NCI-H128 (cell line): ENCODE results near the gene ALB.

Experiments used
- DNase-seq: peaks from one replicate; lab custom pipeline; 2025; ENCODE audit not compliant: unreplicated experiment; lab: John Stamatoyannopoulos, UW

Gene ALB

GRCh38 chr4:73408181-73408867 is 4.2 kb downstream of the ALB start:
- no peak for DNase-seq

- no peak for DNase-seq
These were observed 5.2 kb downstream of the ALB start for GRCh38 chr4:73409012-73409862.

GRCh38 chr4:73409978-73410548 is 6.0 kb downstream of the ALB start:
- DNase-seq: no peak

GRCh38 chr4:73410916-73411730 is 7.0 kb downstream of the ALB start:
- DNase-seq: no peak

GRCh38 chr4:73411731-73412414 is 7.8 kb downstream of the ALB start:
- DNase-seq: no peak

GRCh38 chr4:73413294-73413755 is 9.2 kb downstream of the ALB start:
- DNase-seq: no peak

GRCh38 chr4:73414936-73415271 is 10.8 kb downstream of the ALB start:
- DNase-seq: no peak

GRCh38 chr4:73415807-73416238 is 11.7 kb downstream of the ALB start:
- no peak for DNase-seq

GRCh38 chr4:73416423-73417087 is 12.5 kb downstream of the ALB start:
- no peak for DNase-seq

- no peak for DNase-seq
These were observed 13.3 kb downstream of the ALB start for GRCh38 chr4:73417342-73417741.

GRCh38 chr4:73417973-73418372 is 13.9 kb downstream of the ALB start:
- DNase-seq: no peak

GRCh38 chr4:73418677-73419076 is 14.6 kb downstream of the ALB start:
- no peak for DNase-seq

- no peak for DNase-seq
These were observed 15.3 kb downstream of the ALB start for GRCh38 chr4:73419106-73420038.

- DNase-seq: no peak
These were observed 16.5 kb downstream of the ALB start for GRCh38 chr4:73420615-73421014.

GRCh38 chr4:73421708-73422457 is 17.8 kb downstream of the ALB start:
- DNase-seq: no peak

- DNase-seq: no peak
These were observed 18.3 kb downstream of the ALB start for GRCh38 chr4:73422458-73422752.

- DNase-seq: no peak
These were observed 19.1 kb downstream of the ALB start for GRCh38 chr4:73423184-73423583.

- DNase-seq: no peak
These were observed 22.6 kb downstream of the ALB start for GRCh38 chr4:73426666-73427065.

GRCh38 chr4:73429118-73429517 is 25.0 kb downstream of the ALB start:
- DNase-seq: no peak
